Neuronal stem cell (in vitro differentiated cells): ENCODE data around the gene TMEM185B.

Experiments
- DNase-seq: peaks from one replicate; pipeline ENCODE4 v3.0.0-alpha.2; 2013; ENCODE audit warnings: low spot score
- H2AFZ ChIP-seq: one replicate; pipeline ENCODE4 v1.6.1; 2013; ENCODE audit warnings: mild to moderate bottlenecking, low read length, inconsistent platforms
- H2AK5ac ChIP-seq: 2 replicates; pipeline ENCODE4 v1.6.1; 2013; ENCODE audit warnings: low read depth, mild to moderate bottlenecking, inconsistent platforms, low read length, moderate library complexity, mixed read lengths
- H2BK120ac ChIP-seq: 2 replicates; pipeline ENCODE4 v1.6.1; 2013; ENCODE audit warnings: low read depth, mild to moderate bottlenecking, inconsistent platforms, low read length, moderate library complexity, mixed read lengths
- H2BK12ac ChIP-seq: one replicate; pipeline ENCODE4 v1.6.1; 2013; ENCODE audit warnings: low read length, inconsistent platforms
- H2BK15ac ChIP-seq: 2 replicates; pipeline ENCODE4 v1.6.1; 2013; ENCODE audit warnings: mild to moderate bottlenecking, low read length, inconsistent platforms, mixed read lengths
- H2BK5ac ChIP-seq: one replicate; pipeline ENCODE4 v1.6.1; 2013; ENCODE audit warnings: inconsistent platforms, mild to moderate bottlenecking, low read length, moderate library complexity
- H3K14ac ChIP-seq: one replicate; pipeline ENCODE4 v1.6.1; 2013; ENCODE audit warnings: low read length, inconsistent platforms
- H3K18ac ChIP-seq: 2 replicates; pipeline ENCODE4 v1.6.1; 2013; ENCODE audit warnings: low read length, inconsistent platforms
- H3K23ac ChIP-seq: 2 replicates; pipeline ENCODE4 v1.6.1; 2013; ENCODE audit warnings: low read depth, mild to moderate bottlenecking, mixed read lengths, low read length, inconsistent platforms; ENCODE audit not compliant: poor library complexity
- H3K27ac ChIP-seq: replicated peaks from 3 replicates; pipeline ENCODE4 v1.5.1; 2013; ENCODE audit warnings: low read length, inconsistent platforms
- H3K27me3 ChIP-seq, 3 experiments: 2 replicates each; pipeline ENCODE4 v1.6.1; 2013; ENCODE audit warnings: low read length in 3 of 3, mild to moderate bottlenecking in 2 of 3, inconsistent platforms in 1 of 3, low read depth in 1 of 3, mixed read lengths in 1 of 3, moderate library complexity in 1 of 3; ENCODE audit not compliant: control insufficient read depth in 3 of 3, insufficient read depth in 3 of 3
- H3K36me3 ChIP-seq, 2 donors: replicated peaks in 1 of 2; 2 replicates each; pipeline ENCODE4 v1.6.1; 2013; ENCODE audit warnings: low read length in 2 of 2; ENCODE audit not compliant: control insufficient read depth in 2 of 2, insufficient read depth in 2 of 2
- H3K4ac ChIP-seq: 2 replicates; pipeline ENCODE4 v1.6.1; 2013; ENCODE audit warnings: inconsistent platforms, mild to moderate bottlenecking, low read length, moderate library complexity
- H3K4me1 ChIP-seq, 2 donors: 1 replicate in 1 of 2; 2 replicates in 1 of 2; pipeline ENCODE4 v1.6.1; 2013; ENCODE audit warnings: low read length in 2 of 2, low read depth in 1 of 2; ENCODE audit not compliant: control insufficient read depth in 2 of 2, insufficient read depth in 1 of 2
- H3K4me2 ChIP-seq: one replicate; pipeline ENCODE4 v1.6.1; 2013; ENCODE audit warnings: mild to moderate bottlenecking, low read length, inconsistent platforms; ENCODE audit not compliant: insufficient read depth, poor library complexity, severe bottlenecking
- H3K4me3 ChIP-seq, 2 donors: 2 replicates each; pipeline ENCODE4 v1.5.1; 2013; ENCODE audit warnings: low read length in 2 of 2, mild to moderate bottlenecking in 2 of 2, inconsistent platforms in 1 of 2, moderate library complexity in 1 of 2
- H3K79me1 ChIP-seq: one replicate; pipeline ENCODE4 v1.6.1; 2013; ENCODE audit warnings: low read depth, mild to moderate bottlenecking, inconsistent platforms, low read length, moderate library complexity
- H3K9ac ChIP-seq: one replicate; pipeline ENCODE4 v1.6.1; 2013; ENCODE audit warnings: mild to moderate bottlenecking, low read depth, low read length, inconsistent platforms; ENCODE audit not compliant: poor library complexity
- H3K9me3 ChIP-seq, 2 donors: replicated peaks in 1 of 2; 2 replicates each; pipeline versions ENCODE3 to v1.6.1; 2013; ENCODE audit warnings: low read length in 2 of 2, mild to moderate bottlenecking in 2 of 2, inconsistent platforms in 1 of 2, low read depth in 1 of 2, mixed read lengths in 1 of 2, moderate library complexity in 1 of 2; ENCODE audit not compliant: control insufficient read depth in 2 of 2, insufficient read depth in 1 of 2
- H4K8ac ChIP-seq: one replicate; pipeline ENCODE4 v1.6.1; 2013; ENCODE audit warnings: low read depth, mild to moderate bottlenecking, inconsistent platforms, low read length, moderate library complexity
- H4K91ac ChIP-seq: one replicate; pipeline ENCODE4 v1.6.1; 2013; ENCODE audit warnings: low read length, low read depth, mild to moderate bottlenecking, inconsistent platforms; ENCODE audit not compliant: poor library complexity
- WGBS, 2 donors: extraction: QIAGEN DNeasy Blood & Tissue Kit; methylation state at CpG; one replicate each; pipeline ENCODE4 v1.1.7; 2013; ENCODE audit warnings: missing lambda C conversion rate in 2 of 2, mixed read lengths in 1 of 2; ENCODE audit not compliant: insufficient read length in 2 of 2, insufficient replicate concordance in 1 of 2; ENCODE audit errors: extremely low coverage in 2 of 2; 5-methylcytosine and 5-hydroxymethylcytosine counted together

TMEM185B gene

GRCh38 chr2:120222186-120223033 lies 790 bp downstream of the TMEM185B start:
- peak overlapping the region; percentile 0 for H2AK5ac ChIP-seq
- H3K4me2 ChIP-seq, result peak overlapping the region; percentile 79
- no peak for DNase-seq
- no peak overlapping the region for H3K9ac ChIP-seq
- H3K14ac ChIP-seq, result no peak overlapping the region
- no peak overlapping the region for H4K91ac ChIP-seq
- no peak overlapping the region for H2BK5ac ChIP-seq
- peak overlapping the region; percentile 81 for H2BK15ac ChIP-seq
- H3K23ac ChIP-seq, result no peak overlapping the region
- peak overlapping the region; percentile 54 to 82 for H3K4me3 ChIP-seq
- H3K9me3 ChIP-seq, result peaks cover 9 to 14% of the 10 kb centered on the region in 2 donors
- peak overlapping the region; percentile 38 for H2BK120ac ChIP-seq
- H3K36me3 ChIP-seq, result peaks cover 2 to 10% of the 10 kb centered on the region in 2 donors
- H3K18ac ChIP-seq, result peak overlapping the region; percentile 98
- no peak overlapping the region for H3K27ac ChIP-seq
- H3K79me1 ChIP-seq, result peaks cover 6% of the 10 kb centered on the region
- peak overlapping the region; percentile 98 for H2AFZ ChIP-seq
- H4K8ac ChIP-seq, result peak overlapping the region; percentile 43
- H3K27me3 ChIP-seq, result peaks cover 0 to 39% (median 8%) of the 10 kb centered on the region in 3 experiments
- peak overlapping the region; percentile 42 for H3K4ac ChIP-seq
- WGBS, 2 donors, result no CpG with 5 or more reads among the region's 49 CpGs
- H3K4me1 ChIP-seq, result no peaks in the 10 kb centered on the region
- no peak overlapping the region for H2BK12ac ChIP-seq

GRCh38 chr2:120221616-120222015 lies 1.6 kb downstream of the TMEM185B start:
- WGBS, 2 donors, result no CpG with 5 or more reads among the region's 8 CpGs
- no peak overlapping the region for H2BK120ac ChIP-seq
- H3K4me3 ChIP-seq, result no peak overlapping the region
- H3K9ac ChIP-seq, result no peak overlapping the region
- DNase-seq, result no peak
- H3K4me2 ChIP-seq, result no peak overlapping the region
- no peak overlapping the region for H2BK15ac ChIP-seq
- H3K9me3 ChIP-seq, result peaks cover 9 to 14% of the 10 kb centered on the region in 2 donors
- H3K36me3 ChIP-seq, result peaks cover 2 to 10% of the 10 kb centered on the region in 2 donors
- H3K14ac ChIP-seq, result no peak overlapping the region
- H2BK5ac ChIP-seq, result no peak overlapping the region
- H2BK12ac ChIP-seq, result no peak overlapping the region
- H3K23ac ChIP-seq, result no peak overlapping the region
- no peaks in the 10 kb centered on the region for H3K4me1 ChIP-seq
- H3K18ac ChIP-seq, result no peak overlapping the region
- H4K91ac ChIP-seq, result no peak overlapping the region
- no peak overlapping the region for H4K8ac ChIP-seq
- H3K79me1 ChIP-seq, result peaks cover 6% of the 10 kb centered on the region
- H2AK5ac ChIP-seq, result no peak overlapping the region
- H3K4ac ChIP-seq, result no peak overlapping the region
- H3K27ac ChIP-seq, result no peak overlapping the region
- H2AFZ ChIP-seq, result no peak overlapping the region
- peaks cover 0 to 31% (median 8%) of the 10 kb centered on the region in 3 experiments for H3K27me3 ChIP-seq

GRCh38 chr2:120220756-120221155 lies 2.4 kb downstream of the TMEM185B start:
- H4K91ac ChIP-seq, result no peak overlapping the region
- H3K4me1 ChIP-seq, result no peaks in the 10 kb centered on the region
- no peak overlapping the region for H3K4me3 ChIP-seq
- H2BK120ac ChIP-seq, result no peak overlapping the region
- H3K23ac ChIP-seq, result no peak overlapping the region
- no peak overlapping the region for H3K14ac ChIP-seq
- no peak overlapping the region for H3K27ac ChIP-seq
- no peak overlapping the region for H2BK12ac ChIP-seq
- H3K27me3 ChIP-seq, result peaks cover 0 to 23% (median 8%) of the 10 kb centered on the region in 3 experiments
- H3K36me3 ChIP-seq, result peaks cover 2 to 10% of the 10 kb centered on the region in 2 donors
- no peak overlapping the region for H3K9ac ChIP-seq
- no peak overlapping the region for H2AFZ ChIP-seq
- no peak overlapping the region for H2AK5ac ChIP-seq
- WGBS, 2 donors, result no CpG with 5 or more reads among the region's 2 CpGs
- H3K79me1 ChIP-seq, result peaks cover 6% of the 10 kb centered on the region
- peaks cover 9 to 14% of the 10 kb centered on the region in 2 donors for H3K9me3 ChIP-seq
- no peak for DNase-seq
- H3K4me2 ChIP-seq, result no peak overlapping the region
- no peak overlapping the region for H2BK5ac ChIP-seq
- no peak overlapping the region for H3K4ac ChIP-seq
- no peak overlapping the region for H3K18ac ChIP-seq
- no peak overlapping the region for H4K8ac ChIP-seq
- no peak overlapping the region for H2BK15ac ChIP-seq

- Histone ChIP-seq H3K4me3 (no peak overlapping the region), H3K4me2 (no peak overlapping the region), H2BK120ac (no peak overlapping the region), H3K18ac (no peak overlapping the region), H3K9me3 (peaks cover 9 to 14% of the 10 kb centered on the region in 2 donors), H4K91ac (no peak overlapping the region), H2AFZ (no peak overlapping the region), H3K14ac (no peak overlapping the region), H3K4ac (no peak overlapping the region), H4K8ac (no peak overlapping the region), H2BK5ac (no peak overlapping the region), H3K27ac (no peak overlapping the region), H3K27me3 (peaks cover 0 to 13% (median 6%) of the 10 kb centered on the region in 3 experiments), H3K4me1 (no peaks in the 10 kb centered on the region), H2AK5ac (no peak overlapping the region), H3K9ac (no peak overlapping the region), H3K36me3 (peaks cover 2 to 10% of the 10 kb centered on the region in 2 donors), H3K79me1 (peaks cover 6% of the 10 kb centered on the region), H2BK15ac (no peak overlapping the region), H2BK12ac (no peak overlapping the region), H3K23ac (no peak overlapping the region)
- WGBS, 2 donors, result no CpG with 5 or more reads among the region's 5 CpGs
- DNase-seq, result no peak
Observed at GRCh38 chr2:120219766-120220165, 3.4 kb downstream of the TMEM185B start.
